ENCODE results near the gene TMEM116. TPM values are rescaled to one million over a fixed set of nuclear protein-coding genes. Genes with fewer than 3 reads are reported as not detected.

TMEM116 gene
- total and polyA plus RNA-seq, 2 of the 4 experiments (the other 2 are of a cell fraction): 5.5 to 8.4 TPM

DNA sequence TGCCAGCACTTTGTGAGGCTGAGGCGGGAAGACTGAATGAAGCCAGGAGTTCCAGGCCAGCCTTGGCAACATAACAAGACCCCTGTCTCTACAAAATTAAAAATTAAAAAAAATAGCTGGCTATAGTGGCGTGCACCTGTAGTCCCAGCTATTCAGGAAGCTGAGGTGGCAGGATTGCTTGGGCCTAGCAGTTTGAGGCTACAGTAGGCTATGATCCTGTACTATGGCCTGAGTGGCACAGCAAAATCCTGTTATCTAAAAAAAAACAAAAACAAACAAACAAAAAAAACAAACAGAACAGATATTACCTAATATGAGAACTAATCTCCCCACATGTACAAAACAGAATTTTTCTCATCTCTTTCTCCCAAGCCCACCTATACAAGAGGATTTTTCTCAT lies 15.7 kb downstream of the TMEM116 start:
- Histone ChIP-seq H3K14ac (replicated peaks; ENCODE audit: low read depth, low read length) (no peak overlapping the region), H3K4ac (ENCODE audit: low read depth, low read length) (no peak overlapping the region), H2BK15ac (ENCODE audit: low read depth, low read length) (no peak overlapping the region), H2AFZ (replicated peaks; ENCODE audit: low read length, poor library complexity) (no peak overlapping the region), H2BK5ac (ENCODE audit: low read depth, low read length, poor library complexity, severe bottlenecking) (no peak overlapping the region), H3K27ac (ENCODE audit: insufficient read depth, low read length) (no peak overlapping the region), H3K36me3 (ENCODE audit: control insufficient read depth, insufficient read depth, low read length) (no peaks in the 10 kb centered on the region), H4K20me1 (ENCODE audit: insufficient read depth, low read length) (no peaks in the 10 kb centered on the region), H3K27me3 (ENCODE audit: control insufficient read depth, insufficient read depth, low read length) (no peaks in the 10 kb centered on the region), H3K9me1 (ENCODE audit: insufficient read depth, low read length) (no peaks in the 10 kb centered on the region), H3K23ac (ENCODE audit: low read depth, low read length) (no peak overlapping the region), H4K91ac (ENCODE audit: insufficient read depth, low read depth, low read length) (no peak overlapping the region), H3K56ac (ENCODE audit: extremely low read depth, insufficient read depth, low read length) (no peak overlapping the region), H3K4me2 (ENCODE audit: low read depth, low read length) (no peak overlapping the region), H2AK9ac (replicated peaks; ENCODE audit: low read depth, low read length, poor library complexity) (no peak overlapping the region), H2AK5ac (ENCODE audit: low read depth, low read length) (no peak overlapping the region), H3K9ac (ENCODE audit: low read depth, low read length) (no peak overlapping the region), H3K4me1 (ENCODE audit: control insufficient read depth, insufficient read depth, low read length) (peaks cover 3% of the 10 kb centered on the region; the same call in 1 of the 2 replicates), H3K79me1 (ENCODE audit: low read depth in 1 of 2, low read length in 2 of 2) (no peaks in the 10 kb centered on the region), H2BK20ac (ENCODE audit: low read depth, low read length) (no peak overlapping the region), H4K5ac (ENCODE audit: low read depth, low read length) (no peak overlapping the region), H4K8ac (ENCODE audit: low read depth in 2 of 2, low read length in 2 of 2) (no peak overlapping the region), H2BK120ac (ENCODE audit: low read depth, low read length) (no peak overlapping the region), H3K9me3 (ENCODE audit: control insufficient read depth, insufficient read depth, low read length) (no peaks in the 10 kb centered on the region), H3K18ac (ENCODE audit: low read depth, low read length) (no peak overlapping the region), H3K4me3 (ENCODE audit: insufficient read depth, low read depth, low read length) (no peak overlapping the region)
- ATAC-seq (ENCODE audit: low read depth) (no peak), DNase-seq (no peak)
- POLR2A ChIA-PET (ENCODE audit: unreplicated experiment): no interaction called here
- no TSS peak for BruUV-seq (replicated peaks)
- TF ChIP-seq RAD21 (IDR thresholded peaks at IDR 0.05; ENCODE audit: low read length) (no peak), SMC3 (IDR thresholded peaks at IDR 0.05; ENCODE audit: low read depth, low read length) (no peak), POLR2A (IDR thresholded peaks at IDR 0.05; ENCODE audit: low read depth, low read length) (no peak), CEBPB (IDR thresholded peaks at IDR 0.05; ENCODE audit: low read depth, low read length) (no peak), NFE2L2 (IDR thresholded peaks at IDR 0.05; ENCODE audit: low read depth, low read length) (no peak), RFX5 (IDR thresholded peaks at IDR 0.05; ENCODE audit: low read depth, low read length) (no peak), MXI1 (IDR thresholded peaks at IDR 0.05; ENCODE audit: borderline replicate concordance, low read depth, low read length) (no peak), RCOR1 (IDR thresholded peaks at IDR 0.05; ENCODE audit: insufficient replicate concordance, low read length) (no peak), FOS (IDR thresholded peaks at IDR 0.05; ENCODE audit: low read depth, low read length) (no peak), MAFK (IDR thresholded peaks at IDR 0.05; ENCODE audit: low read depth, low read length) (no peak)
- TF ChIP-seq, protein P1, sequence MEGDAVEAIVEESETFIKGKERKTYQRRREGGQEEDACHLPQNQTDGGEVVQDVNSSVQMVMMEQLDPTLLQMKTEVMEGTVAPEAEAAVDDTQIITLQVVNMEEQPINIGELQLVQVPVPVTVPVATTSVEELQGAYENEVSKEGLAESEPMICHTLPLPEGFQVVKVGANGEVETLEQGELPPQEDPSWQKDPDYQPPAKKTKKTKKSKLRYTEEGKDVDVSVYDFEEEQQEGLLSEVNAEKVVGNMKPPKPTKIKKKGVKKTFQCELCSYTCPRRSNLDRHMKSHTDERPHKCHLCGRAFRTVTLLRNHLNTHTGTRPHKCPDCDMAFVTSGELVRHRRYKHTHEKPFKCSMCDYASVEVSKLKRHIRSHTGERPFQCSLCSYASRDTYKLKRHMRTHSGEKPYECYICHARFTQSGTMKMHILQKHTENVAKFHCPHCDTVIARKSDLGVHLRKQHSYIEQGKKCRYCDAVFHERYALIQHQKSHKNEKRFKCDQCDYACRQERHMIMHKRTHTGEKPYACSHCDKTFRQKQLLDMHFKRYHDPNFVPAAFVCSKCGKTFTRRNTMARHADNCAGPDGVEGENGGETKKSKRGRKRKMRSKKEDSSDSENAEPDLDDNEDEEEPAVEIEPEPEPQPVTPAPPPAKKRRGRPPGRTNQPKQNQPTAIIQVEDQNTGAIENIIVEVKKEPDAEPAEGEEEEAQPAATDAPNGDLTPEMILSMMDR (conservative IDR thresholded peaks at IDR 0.05; ENCODE audit: low read depth, low read length): no peak
- TF ChIP-seq, protein P2, sequence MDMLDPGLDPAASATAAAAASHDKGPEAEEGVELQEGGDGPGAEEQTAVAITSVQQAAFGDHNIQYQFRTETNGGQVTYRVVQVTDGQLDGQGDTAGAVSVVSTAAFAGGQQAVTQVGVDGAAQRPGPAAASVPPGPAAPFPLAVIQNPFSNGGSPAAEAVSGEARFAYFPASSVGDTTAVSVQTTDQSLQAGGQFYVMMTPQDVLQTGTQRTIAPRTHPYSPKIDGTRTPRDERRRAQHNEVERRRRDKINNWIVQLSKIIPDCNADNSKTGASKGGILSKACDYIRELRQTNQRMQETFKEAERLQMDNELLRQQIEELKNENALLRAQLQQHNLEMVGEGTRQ (IDR thresholded peaks at IDR 0.05; ENCODE audit: low read depth, low read length): no peak
- TF ChIP-seq, protein P3, sequence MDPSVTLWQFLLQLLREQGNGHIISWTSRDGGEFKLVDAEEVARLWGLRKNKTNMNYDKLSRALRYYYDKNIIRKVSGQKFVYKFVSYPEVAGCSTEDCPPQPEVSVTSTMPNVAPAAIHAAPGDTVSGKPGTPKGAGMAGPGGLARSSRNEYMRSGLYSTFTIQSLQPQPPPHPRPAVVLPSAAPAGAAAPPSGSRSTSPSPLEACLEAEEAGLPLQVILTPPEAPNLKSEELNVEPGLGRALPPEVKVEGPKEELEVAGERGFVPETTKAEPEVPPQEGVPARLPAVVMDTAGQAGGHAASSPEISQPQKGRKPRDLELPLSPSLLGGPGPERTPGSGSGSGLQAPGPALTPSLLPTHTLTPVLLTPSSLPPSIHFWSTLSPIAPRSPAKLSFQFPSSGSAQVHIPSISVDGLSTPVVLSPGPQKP (IDR thresholded peaks at IDR 0.05; ENCODE audit: borderline replicate concordance, low read depth, low read length): no peak
- no CpG with 5 or more reads among the region's 2 CpGs for WGBS, 2 experiments (ENCODE audit: extremely low coverage in 2 of 2, insufficient read length in 1 of 2)
- in situ Hi-C loops (cut with MboI; ENCODE audit: low sequenced_read_pairs): no loop called here
- intact Hi-C loops (cut with micrococcal nuclease): no loop called here
- dilution Hi-C loops (cut with HindIII; ENCODE audit: low sequenced_read_pairs, unreplicated experiment): no loop called here
- CTCF ChIA-PET: no interaction called here
